Tibial artery (tissue), 4 donors: Measurements from ENCODE around the gene PHF21A.
A peak's percentile ranks its signal among the peaks of the same experiment; 100 is the strongest.

Experiments
- DNase-seq, 2 donors: peaks; one replicate each; pipeline ENCODE4 v3.0.0-alpha.2; 2019
- H3K27ac ChIP-seq, 2 donors: fragments of 200-600 bp; sonication (generic) in 1 of 2; 1 replicate in 1 of 2; 2 replicates in 1 of 2; pipeline ENCODE4 v1.5.1; 2018 to 2019; ENCODE audit warnings: mild to moderate bottlenecking in 1 of 2
- H3K27me3 ChIP-seq, 2 donors: fragments of 200-600 bp; sonication (generic) in 1 of 2; one replicate each; pipeline versions ENCODE4 v1.5.1 to v1.6.0; 2016 to 2019
- H3K36me3 ChIP-seq, 3 donors: fragments of 200-600 bp; sonication (generic) in 2 of 3; one replicate each; pipeline ENCODE4 v1.5.1; 2016 to 2019; ENCODE audit warnings: mild to moderate bottlenecking in 2 of 3
- H3K4me1 ChIP-seq, 4 donors: fragments of 200-600 bp; sonication (generic) in 2 of 4; 1 replicate in 3 of 4; 2 replicates in 1 of 4; pipeline ENCODE4 v1.5.1; 2016 to 2019
- H3K4me3 ChIP-seq, 2 donors: fragments of 200-600 bp; sonication (generic) in 1 of 2; 1 replicate in 1 of 2; 2 replicates in 1 of 2; pipeline ENCODE4 v1.5.1; 2018 to 2019; ENCODE audit warnings: mild to moderate bottlenecking in 2 of 2
- H3K9me3 ChIP-seq, 3 donors: fragments of 200-600 bp; sonication (generic) in 1 of 3; one replicate each; pipeline ENCODE4 v1.5.1; 2016 to 2019
- intact Hi-C: fragments of 100-400 bp; cut with DNase I; formaldehyde crosslinking; loops from one replicate; pipeline ENCODE4 v1.15.0; 2023; ENCODE audit warnings: low total_unique reads
- TF ChIP-seq, protein P1 (sequence below), 2 experiments: fragments of 200-600 bp in 1 of 2; fragments of 450-650 bp in 1 of 2; IDR thresholded peaks; one replicate each; pipeline ENCODE4 v1.5.1; 2017 to 2019; ENCODE audit warnings: antibody characterized with exemption in 2 of 2, mild to moderate bottlenecking in 1 of 2, moderate library complexity in 1 of 2

Gene PHF21A

GRCh38 chr11:45925550-45925949, 195.7 kb downstream of the PHF21A start:
- H3K9me3 ChIP-seq = no peaks in the 10 kb centered on the region
- H3K4me3 ChIP-seq = no peak overlapping the region
- TF ChIP-seq, protein P1, sequence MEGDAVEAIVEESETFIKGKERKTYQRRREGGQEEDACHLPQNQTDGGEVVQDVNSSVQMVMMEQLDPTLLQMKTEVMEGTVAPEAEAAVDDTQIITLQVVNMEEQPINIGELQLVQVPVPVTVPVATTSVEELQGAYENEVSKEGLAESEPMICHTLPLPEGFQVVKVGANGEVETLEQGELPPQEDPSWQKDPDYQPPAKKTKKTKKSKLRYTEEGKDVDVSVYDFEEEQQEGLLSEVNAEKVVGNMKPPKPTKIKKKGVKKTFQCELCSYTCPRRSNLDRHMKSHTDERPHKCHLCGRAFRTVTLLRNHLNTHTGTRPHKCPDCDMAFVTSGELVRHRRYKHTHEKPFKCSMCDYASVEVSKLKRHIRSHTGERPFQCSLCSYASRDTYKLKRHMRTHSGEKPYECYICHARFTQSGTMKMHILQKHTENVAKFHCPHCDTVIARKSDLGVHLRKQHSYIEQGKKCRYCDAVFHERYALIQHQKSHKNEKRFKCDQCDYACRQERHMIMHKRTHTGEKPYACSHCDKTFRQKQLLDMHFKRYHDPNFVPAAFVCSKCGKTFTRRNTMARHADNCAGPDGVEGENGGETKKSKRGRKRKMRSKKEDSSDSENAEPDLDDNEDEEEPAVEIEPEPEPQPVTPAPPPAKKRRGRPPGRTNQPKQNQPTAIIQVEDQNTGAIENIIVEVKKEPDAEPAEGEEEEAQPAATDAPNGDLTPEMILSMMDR (IDR thresholded peaks at IDR 0.05) = no peak
- no peak overlapping the region for H3K27ac ChIP-seq
- no peak for DNase-seq
- H3K4me1 ChIP-seq = peaks cover 10 to 24% (median 14%) of the 10 kb centered on the region in 4 donors
- intact Hi-C loops = no loop called here
- H3K27me3 ChIP-seq = peaks cover 11 to 54% of the 10 kb centered on the region in 2 donors
- peaks cover 0 to 13% (median 0%) of the 10 kb centered on the region in 3 donors for H3K36me3 ChIP-seq

DNA sequence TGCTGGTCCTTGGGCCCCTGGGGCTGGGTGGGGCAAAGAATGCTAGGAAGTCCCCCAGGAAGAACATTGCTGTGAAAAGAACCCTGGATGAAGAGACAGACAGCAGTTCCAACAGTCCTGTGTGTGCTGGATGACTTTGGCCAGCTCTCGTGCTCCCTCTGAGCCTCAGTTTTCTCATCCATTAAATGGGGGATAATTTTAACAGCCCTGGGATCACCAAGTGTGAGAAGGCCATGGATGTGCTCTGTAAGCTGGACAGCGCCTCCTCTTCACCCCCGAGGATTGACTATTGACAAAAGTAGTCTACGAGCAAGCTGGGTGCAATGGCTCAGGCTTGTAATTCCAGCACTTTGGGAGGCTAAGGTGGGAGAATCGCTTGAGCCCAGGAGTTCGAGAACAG, 196.3 kb downstream of the PHF21A start:
- H3K36me3 ChIP-seq = peaks cover 0 to 8% (median 0%) of the 10 kb centered on the region in 3 donors
- H3K4me1 ChIP-seq = peaks cover 10 to 22% (median 14%) of the 10 kb centered on the region in 4 donors
- no peaks in the 10 kb centered on the region for H3K9me3 ChIP-seq
- TF ChIP-seq, protein P1 (IDR thresholded peaks at IDR 0.05) = no peak
- no peak overlapping the region for H3K27ac ChIP-seq
- no peak overlapping the region for H3K4me3 ChIP-seq
- intact Hi-C loops = no loop called here
- peaks cover 11 to 54% of the 10 kb centered on the region in 2 donors for H3K27me3 ChIP-seq
- DNase-seq = peak in 1 of 2 donors; percentile 33

DNA sequence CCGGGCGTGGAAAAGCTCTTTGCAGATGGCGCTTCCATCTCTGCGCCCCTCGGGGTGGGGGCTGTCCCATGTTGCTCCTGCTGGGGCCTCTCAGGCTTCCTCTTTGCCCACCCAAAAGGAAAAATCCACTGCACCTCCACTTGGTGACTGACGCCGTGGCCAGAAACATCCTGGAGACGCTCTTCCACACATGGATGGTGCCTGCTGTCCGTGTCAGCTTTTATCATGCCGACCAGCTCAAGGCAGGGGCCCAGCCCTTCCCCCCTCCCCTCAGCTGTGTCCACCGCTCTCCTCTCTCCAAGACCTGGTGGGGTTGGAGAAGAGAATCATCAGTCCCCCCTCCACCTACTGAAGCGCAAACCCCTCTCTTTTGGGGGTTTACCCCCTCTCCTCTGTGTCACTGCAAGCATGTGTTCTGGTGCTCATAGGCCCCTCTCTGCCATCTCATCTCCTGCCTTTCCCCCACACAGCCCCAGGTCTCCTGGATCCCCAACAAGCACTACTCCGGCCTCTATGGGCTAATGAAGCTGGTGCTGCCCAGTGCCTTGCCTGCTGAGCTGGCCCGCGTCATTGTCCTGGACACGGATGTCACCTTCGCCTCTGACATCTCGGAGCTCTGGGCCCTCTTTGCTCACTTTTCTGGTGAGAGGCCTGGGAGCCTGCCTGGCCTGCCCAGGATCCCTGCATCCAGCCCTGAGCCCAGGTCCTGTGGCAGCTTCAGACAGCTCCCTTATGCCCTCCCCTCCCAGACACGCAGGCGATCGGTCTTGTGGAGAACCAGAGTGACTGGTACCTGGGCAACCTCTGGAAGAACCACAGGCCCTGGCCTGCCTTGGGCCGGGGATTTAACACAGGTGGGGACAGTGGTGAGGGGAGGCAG, 197.0 kb downstream of the PHF21A start:
- Histone ChIP-seq H3K4me1 (peaks cover 10 to 22% (median 14%) of the 10 kb centered on the region in 4 donors), H3K4me3 (no peak overlapping the region), H3K36me3 (peaks cover 0 to 8% (median 0%) of the 10 kb centered on the region in 3 donors), H3K27ac (no peak overlapping the region), H3K9me3 (no peaks in the 10 kb centered on the region), H3K27me3 (peaks cover 11 to 54% of the 10 kb centered on the region in 2 donors)
- intact Hi-C loops = no loop called here
- peak in 1 of 2 donors; percentile 62 for DNase-seq
- TF ChIP-seq, protein P1 (IDR thresholded peaks at IDR 0.05) = no peak

- no peak within 1 kb of the TSS for H3K27ac ChIP-seq
- peaks cover 0 to under 1% (median 0%) of the 10 kb centered on the region in 3 donors for H3K36me3 ChIP-seq
- intact Hi-C loops = no loop called here
- peak in 1 of 2 donors; percentile 60 for DNase-seq
- H3K9me3 ChIP-seq = no peaks in the 10 kb centered on the region
- TF ChIP-seq, protein P1 (IDR thresholded peaks at IDR 0.05) = no peak
- peaks cover 11 to 49% of the 10 kb centered on the region in 2 donors for H3K27me3 ChIP-seq
- H3K4me1 ChIP-seq = peaks cover 10 to 33% (median 14%) of the 10 kb centered on the region in 4 donors
- peak within 1 kb of the TSS; percentile 0 to 37 for H3K4me3 ChIP-seq
Observed at GRCh38 chr11:45922425-45923082, 198.7 kb downstream of the PHF21A start, which contains the start of gene LARGE2. LARGE2 (plus strand) TSS chr11:45922656; CDS start chr11:45922883, 227 bp downstream.

GRCh38 chr11:45921561-45922424, 199.5 kb downstream of the PHF21A start:
- intact Hi-C loops = no loop called here
- peak in 1 of 2 donors; percentile 65 for DNase-seq
- H3K4me3 ChIP-seq = peak overlapping the region in 1 of 2 donors; percentile 37

More at GRCh38 chr11:45921561-45922424, 199.5 kb downstream of the PHF21A start:
- H3K4me1 ChIP-seq = peaks cover 10 to 40% (median 19%) of the 10 kb centered on the region in 4 donors
- H3K36me3 ChIP-seq = no peaks in the 10 kb centered on the region
- TF ChIP-seq, protein P1 (IDR thresholded peaks at IDR 0.05) = no peak
- no peaks in the 10 kb centered on the region for H3K9me3 ChIP-seq
- peaks cover 11 to 45% of the 10 kb centered on the region in 2 donors for H3K27me3 ChIP-seq
- H3K27ac ChIP-seq = no peak overlapping the region
